ENCODE results near the gene PLB1. TPM values are rescaled to one million over a fixed set of nuclear protein-coding genes. Genes with fewer than 3 reads are reported as not detected.

PLB1 gene
- total and polyA plus RNA-seq, 12 donors: 1.0 to 51.1 (median 8.3) TPM

DNA sequence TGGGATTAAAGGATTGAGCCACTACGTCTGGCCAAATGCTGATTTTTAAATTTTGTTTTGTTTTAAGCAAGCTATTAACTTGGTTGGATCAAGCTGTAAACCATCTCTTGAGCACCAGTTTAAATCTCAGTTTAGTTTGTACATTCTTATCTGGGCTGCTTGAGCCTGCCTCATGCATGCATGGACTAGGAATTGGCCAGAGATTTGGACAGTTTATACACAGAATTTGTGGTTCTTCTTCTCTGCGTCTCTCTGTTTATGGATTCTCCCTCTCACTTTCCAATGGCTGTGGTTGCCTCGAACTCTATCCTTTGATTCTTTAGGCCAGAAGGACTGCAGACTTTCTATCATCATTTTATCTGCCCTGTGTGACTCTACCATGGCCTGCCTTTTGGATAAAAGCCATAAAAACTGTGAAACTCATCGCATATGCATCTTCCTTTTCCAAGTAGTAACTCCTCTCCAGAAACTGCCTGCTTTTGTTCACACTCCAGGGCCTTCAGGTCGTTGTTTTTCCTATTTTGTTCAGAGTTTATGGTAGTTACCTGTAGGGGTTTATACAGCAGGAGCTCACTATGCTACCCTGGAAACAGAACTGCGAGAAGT is 32.5 kb upstream of the PLB1 start:
- intact Hi-C loops (cut with DNase I): no loop called here
- no peak for TF ChIP-seq POLR2A (IDR thresholded peaks at IDR 0.05)
- TF ChIP-seq, protein P1, sequence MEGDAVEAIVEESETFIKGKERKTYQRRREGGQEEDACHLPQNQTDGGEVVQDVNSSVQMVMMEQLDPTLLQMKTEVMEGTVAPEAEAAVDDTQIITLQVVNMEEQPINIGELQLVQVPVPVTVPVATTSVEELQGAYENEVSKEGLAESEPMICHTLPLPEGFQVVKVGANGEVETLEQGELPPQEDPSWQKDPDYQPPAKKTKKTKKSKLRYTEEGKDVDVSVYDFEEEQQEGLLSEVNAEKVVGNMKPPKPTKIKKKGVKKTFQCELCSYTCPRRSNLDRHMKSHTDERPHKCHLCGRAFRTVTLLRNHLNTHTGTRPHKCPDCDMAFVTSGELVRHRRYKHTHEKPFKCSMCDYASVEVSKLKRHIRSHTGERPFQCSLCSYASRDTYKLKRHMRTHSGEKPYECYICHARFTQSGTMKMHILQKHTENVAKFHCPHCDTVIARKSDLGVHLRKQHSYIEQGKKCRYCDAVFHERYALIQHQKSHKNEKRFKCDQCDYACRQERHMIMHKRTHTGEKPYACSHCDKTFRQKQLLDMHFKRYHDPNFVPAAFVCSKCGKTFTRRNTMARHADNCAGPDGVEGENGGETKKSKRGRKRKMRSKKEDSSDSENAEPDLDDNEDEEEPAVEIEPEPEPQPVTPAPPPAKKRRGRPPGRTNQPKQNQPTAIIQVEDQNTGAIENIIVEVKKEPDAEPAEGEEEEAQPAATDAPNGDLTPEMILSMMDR (IDR thresholded peaks at IDR 0.05): no peak
- Histone ChIP-seq H3K27me3 (no peaks in the 10 kb centered on the region), H3K27ac (no peak overlapping the region), H3K36me3 (replicated peaks in 1 of 2) (no peaks in the 10 kb centered on the region), H3K9me3 (replicated peaks in 1 of 3) (peaks cover 0 to 9% (median 0%) of the 10 kb centered on the region in 3 donors), H3K4me1 (replicated peaks in 1 of 2) (no peaks in the 10 kb centered on the region), H3K4me3 (no peak overlapping the region)
- 67 to 81% (median 72%) methylated on average over 6 of the region's 6 CpGs for WGBS, 4 donors
- DNase-seq: no peak

DNA sequence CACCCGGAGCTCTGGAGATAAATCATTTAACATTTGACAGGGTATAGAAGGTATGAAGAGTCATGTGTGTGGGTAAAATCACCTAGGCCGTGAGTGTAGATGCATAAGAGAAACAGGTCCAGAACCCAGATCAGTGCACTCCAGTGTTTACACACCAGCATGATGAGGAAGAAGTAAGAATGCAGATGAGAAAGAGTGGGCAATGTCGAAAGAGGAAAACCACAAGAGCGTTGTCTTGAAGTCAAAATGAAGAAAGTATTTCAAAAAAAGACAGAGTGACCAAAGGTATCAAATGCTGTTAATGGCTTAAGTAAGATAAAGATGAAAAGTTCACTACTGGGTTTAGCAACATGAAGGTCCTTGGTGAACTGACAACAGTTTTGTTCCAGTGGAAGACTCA is 32.0 kb upstream of the PLB1 start:
- Histone ChIP-seq H3K27me3 (no peaks in the 10 kb centered on the region), H3K4me1 (replicated peaks in 1 of 2) (no peaks in the 10 kb centered on the region), H3K9me3 (replicated peaks in 1 of 3) (peaks cover 0 to 9% (median 0%) of the 10 kb centered on the region in 3 donors), H3K4me3 (no peak overlapping the region), H3K27ac (no peak overlapping the region), H3K36me3 (replicated peaks in 1 of 2) (no peaks in the 10 kb centered on the region)
- intact Hi-C loops (cut with DNase I): no loop called here
- DNase-seq: no peak
- no peak for TF ChIP-seq POLR2A (IDR thresholded peaks at IDR 0.05)
- TF ChIP-seq, protein P1 (IDR thresholded peaks at IDR 0.05): no peak
- 67 to 81% (median 78%) methylated on average over 4 of the region's 4 CpGs for WGBS, 4 donors

DNA sequence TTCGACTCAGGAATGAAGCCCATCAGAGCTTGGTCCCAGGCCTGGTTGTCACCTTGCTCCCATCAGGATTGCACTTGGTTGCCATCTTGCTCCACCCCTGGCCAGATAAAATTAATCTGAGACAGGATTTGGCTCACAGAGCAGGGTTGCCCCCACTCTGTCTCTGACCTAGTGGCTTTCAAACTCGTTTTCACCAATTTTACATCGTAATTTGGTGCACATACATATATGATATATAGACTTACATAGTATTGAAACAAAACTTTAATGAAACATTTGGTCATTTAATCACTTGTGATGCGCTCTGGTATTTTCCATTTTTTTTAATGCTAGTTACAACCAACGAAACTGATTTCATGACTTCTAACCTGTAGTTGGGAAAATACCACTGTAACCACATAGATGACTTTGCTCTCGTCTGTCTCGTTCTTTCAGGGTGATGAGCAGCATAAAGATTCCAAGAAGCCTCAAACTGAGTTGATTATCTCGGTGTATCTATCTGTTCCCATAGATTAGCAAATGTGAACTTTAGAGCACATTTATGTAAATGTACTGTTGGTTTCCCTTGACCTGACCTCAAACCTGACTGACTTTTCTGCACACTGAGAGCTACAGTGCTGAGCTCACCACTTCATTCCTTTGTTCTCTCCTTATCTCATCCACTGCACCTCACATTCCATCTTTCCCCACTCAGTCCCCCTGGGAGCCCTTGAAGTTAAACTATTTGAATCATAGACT is 30.5 kb upstream of the PLB1 start:
- no peak overlapping the region for H3K4me3 ChIP-seq
- TF ChIP-seq POLR2A (IDR thresholded peaks at IDR 0.05): no peak
- TF ChIP-seq, protein P1 (IDR thresholded peaks at IDR 0.05): no peak
- 68 to 76% (median 72%) methylated on average over 7 to 8 of the region's 8 CpGs for WGBS, 4 donors
- no peak for DNase-seq
- no peaks in the 10 kb centered on the region for H3K36me3 ChIP-seq (replicated peaks in 1 of 2)
- H3K4me1 ChIP-seq (replicated peaks in 1 of 2): peaks cover 0 to 5% of the 10 kb centered on the region in 2 donors
- H3K9me3 ChIP-seq (replicated peaks in 1 of 3): peaks cover 0 to 9% (median 0%) of the 10 kb centered on the region in 3 donors
- no peaks in the 10 kb centered on the region for H3K27me3 ChIP-seq
- no peak overlapping the region for H3K27ac ChIP-seq
- intact Hi-C loops (cut with DNase I): no loop called here

DNA sequence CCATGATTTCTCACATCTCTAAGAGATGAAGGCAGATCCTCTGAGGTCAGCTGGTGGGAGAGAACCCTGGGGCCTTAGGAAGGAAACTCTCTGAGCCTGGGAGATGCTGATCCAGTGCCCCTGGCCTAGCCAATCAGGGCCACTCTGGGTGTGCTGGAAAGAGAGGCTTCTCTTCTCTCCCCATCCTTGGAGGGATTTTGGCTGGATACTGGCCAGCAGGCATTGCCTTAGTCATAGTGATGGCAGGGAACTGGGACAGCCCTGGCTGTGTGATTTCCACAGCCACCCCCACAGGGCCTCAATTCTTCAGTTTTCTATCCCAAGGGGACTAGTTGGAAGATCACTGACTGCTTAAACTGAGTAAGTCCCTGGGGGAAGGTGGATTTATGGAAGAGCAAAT is 26.6 kb upstream of the PLB1 start:
- TF ChIP-seq, protein P1 (IDR thresholded peaks at IDR 0.05): no peak
- no peak for TF ChIP-seq POLR2A (IDR thresholded peaks at IDR 0.05)
- no peaks in the 10 kb centered on the region for H3K36me3 ChIP-seq (replicated peaks in 1 of 2)
- intact Hi-C loops (cut with DNase I): no loop called here
- H3K27ac ChIP-seq: no peak overlapping the region
- H3K27me3 ChIP-seq: no peaks in the 10 kb centered on the region
- peaks cover 0 to 5% of the 10 kb centered on the region in 2 donors for H3K4me1 ChIP-seq (replicated peaks in 1 of 2)
- H3K4me3 ChIP-seq: no peak overlapping the region
- DNase-seq: peak in 6 of 7 donors; percentile 52 to 73 (median 67)
- no peaks in the 10 kb centered on the region for H3K9me3 ChIP-seq (replicated peaks in 1 of 3)

All from adrenal gland (tissue), 12 donors.